NCI-H226 (cell line): ENCODE measurements around the gene VSTM4.

Source experiments
- DNase-seq: peaks from one replicate; pipeline ENCODE4 v3.0.0-alpha.2; 2015

Gene VSTM4

GRCh38 chr10:49037187-49037586 is 78.1 kb downstream of the VSTM4 start:
- DNase-seq = no peak

GRCh38 chr10:49036638-49037037 is 78.7 kb downstream of the VSTM4 start:
- no peak for DNase-seq

GRCh38 chr10:49035920-49036319 is 79.4 kb downstream of the VSTM4 start:
- DNase-seq = no peak

DNA sequence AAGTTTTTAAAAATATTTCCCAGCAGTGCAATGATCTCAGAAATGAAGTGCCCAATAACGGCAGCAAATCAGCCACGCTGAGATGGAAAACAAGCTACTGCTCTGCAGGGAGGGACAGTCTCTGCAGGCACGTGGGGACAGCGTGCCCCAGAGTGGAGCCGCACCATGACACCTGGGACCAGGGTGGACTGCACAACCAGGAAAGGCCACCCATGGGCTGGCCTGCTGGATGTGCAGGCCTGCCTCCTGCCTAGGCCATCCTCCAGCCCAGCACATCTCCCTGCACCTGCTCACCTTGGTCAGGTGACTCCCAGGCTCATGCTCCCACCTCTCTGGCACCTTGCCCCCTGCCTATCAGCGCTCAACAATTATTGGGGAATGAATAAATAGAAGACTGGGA is 80.4 kb downstream of the VSTM4 start:
- no peak for DNase-seq

DNA sequence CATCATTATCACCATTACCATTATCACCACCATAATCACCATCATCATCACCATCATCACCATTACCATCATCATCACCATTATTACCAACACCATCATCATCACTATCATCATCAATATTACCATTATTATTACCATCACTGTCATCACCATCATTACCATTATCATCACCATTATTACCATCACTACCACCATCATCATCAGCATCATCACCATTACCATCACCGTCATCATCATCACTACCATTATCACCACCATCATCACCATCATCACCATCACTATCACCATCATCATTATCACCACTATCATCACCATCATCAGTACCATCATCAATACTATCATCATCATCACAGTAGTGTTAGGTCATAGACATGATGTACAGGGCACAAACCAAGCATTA is 81.4 kb downstream of the VSTM4 start:
- DNase-seq = no peak

- no peak for DNase-seq
Measured at GRCh38 chr10:49029666-49030065, 85.7 kb downstream of the VSTM4 start.

DNA sequence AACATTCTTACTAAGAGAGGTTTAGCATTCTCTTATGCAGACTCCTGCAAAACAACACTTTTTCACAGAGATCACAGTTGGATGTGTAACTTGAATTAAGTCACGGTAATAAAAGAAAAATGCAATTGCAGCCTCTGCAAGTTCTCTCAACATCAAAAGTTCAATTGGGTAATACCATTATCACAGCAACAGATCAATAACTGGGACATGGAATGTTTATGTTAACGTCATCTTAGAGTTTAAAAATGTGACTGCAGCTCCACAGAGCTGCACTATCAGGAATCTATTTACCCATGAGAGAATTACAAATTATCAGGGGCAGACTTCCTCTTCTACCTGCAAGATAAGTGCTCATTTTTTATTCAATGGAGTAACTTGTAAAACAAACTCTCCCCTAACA is 86.7 kb downstream of the VSTM4 start:
- DNase-seq = no peak

DNA sequence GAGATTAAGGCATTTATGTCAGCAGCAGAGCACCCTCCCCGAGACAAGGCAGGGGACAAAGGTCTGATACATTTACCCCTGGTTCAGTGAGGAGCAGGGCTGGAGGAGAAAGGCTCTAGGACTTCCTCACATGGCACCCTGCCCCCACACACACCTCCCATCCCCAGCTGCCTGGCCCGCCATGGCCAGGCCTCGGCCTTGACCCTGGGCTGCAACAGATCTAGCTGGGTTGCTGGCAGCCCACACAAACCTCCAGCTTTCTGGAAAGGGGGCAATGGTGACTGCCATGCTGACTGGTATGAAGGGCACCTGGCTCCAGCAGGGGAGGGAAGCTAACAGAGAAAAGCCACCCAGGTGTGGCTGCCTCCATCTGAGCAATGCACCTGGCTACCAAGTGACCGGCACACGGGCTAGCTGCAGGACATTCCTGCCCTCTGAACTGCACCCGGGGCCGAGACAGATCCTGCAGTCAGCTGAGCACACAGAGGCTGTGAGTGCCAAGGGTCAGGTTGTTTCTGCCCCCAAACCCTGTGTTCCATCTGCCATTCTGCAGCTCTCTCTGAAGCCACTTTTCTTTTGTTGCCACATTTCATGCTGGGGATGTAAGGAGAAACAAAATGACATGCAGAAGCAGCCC is 89.9 kb downstream of the VSTM4 start:
- DNase-seq = no peak

GRCh38 chr10:49024484-49024883 is 90.8 kb downstream of the VSTM4 start:
- no peak for DNase-seq

- DNase-seq = no peak
Measured at GRCh38 chr10:49023752-49024151, 91.6 kb downstream of the VSTM4 start.

GRCh38 chr10:49023071-49023470 is 92.3 kb downstream of the VSTM4 start:
- no peak for DNase-seq

DNA sequence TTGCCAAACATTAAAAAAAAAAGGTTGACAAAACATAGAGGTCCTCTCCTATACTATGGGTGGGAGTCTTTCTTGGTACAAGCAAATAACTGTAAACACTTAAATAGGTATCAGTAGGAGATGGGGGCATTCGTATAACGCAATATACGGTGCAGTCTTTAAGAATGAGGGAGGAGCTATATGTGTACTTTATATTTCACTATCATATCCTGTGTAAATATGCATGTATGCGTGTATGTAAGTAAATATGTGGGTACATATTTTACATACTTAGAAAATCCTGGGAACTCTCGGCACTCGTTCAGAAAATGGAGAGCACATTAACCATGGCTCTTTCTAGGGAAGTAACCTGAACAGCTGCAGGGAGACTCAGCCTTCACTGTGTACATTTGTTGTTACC is 93.6 kb downstream of the VSTM4 start:
- no peak for DNase-seq

DNA sequence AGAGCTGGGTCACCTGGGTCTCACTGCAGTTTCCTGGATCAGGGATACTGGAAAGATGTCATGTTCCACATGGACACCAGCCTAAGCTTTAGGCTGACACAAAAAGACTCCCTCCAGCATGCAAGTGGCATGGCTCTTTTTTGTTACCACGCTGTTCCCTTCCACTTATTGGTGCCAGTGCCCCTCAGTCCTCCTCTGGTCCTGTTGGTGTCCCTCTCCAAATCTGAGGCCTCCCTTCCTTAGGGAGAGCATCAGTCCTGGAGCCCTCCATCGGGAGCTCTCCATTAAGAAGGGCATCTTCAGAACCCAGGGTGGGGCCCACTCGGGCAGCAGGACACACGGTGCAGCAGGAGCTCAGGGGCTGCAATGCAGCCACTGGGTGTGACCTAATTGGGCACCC is 99.6 kb downstream of the VSTM4 start:
- no peak for DNase-seq

DNA sequence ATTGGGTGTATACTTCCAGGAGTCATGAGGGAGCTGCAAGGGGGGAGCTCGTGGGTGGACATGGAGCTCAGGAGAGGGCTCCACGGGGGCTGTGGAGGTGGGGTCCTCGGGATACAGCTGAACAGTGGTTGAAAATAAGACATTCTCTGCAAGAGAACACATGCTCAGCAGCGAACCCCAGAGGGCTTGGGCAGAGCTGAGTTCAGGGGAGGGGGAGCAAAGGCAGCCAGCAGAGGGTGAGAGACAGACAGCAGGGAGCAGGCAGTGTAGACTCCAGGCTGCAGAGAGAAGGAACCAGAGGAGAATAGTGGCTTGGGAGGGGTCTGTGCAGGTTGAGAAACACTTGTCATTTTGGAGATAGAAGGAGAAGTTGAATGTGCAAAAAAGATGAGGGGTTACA is 102.7 kb downstream of the VSTM4 start:
- DNase-seq = no peak

GRCh38 chr10:49011756-49012155 is 103.6 kb downstream of the VSTM4 start:
- no peak for DNase-seq

DNA sequence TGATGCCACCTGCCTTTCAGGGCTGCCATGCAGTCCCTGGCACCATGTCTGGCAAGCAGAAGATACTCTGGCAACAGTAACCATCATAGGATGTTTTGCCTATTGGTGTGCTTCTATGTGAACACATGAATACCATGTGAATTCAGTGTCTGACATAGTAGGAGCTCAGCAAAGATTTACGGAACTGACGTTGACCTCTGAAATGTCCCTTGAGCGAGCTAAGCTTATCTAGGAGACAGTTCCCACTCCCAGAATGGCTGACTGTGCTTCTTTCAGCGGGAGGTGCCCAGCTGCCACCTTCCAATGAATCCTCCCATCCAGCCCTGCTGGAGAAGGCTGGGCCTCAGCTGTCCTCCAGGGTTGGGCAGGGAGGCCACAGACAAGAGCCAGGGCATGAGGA is 104.5 kb downstream of the VSTM4 start:
- DNase-seq = no peak

DNA sequence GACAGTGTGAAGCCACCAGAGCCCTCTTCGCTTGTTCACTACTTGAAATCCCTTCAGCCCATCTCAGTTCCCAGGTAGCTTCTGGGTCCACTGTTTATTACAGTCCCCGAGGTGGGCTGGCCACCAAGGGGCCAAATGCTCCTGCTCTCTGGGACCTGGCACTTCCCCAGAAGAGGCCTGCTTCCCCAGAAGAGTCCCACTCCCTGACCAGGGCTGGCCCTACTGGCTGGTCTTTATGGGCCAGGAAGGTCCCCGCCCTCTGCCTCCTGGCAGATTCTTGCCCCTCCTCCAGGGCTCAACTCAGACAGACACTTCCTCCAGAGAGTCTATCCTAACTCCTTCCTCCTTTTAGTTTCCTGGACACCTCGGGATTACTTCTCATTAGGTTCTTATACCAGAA is 105.0 kb downstream of the VSTM4 start:
- DNase-seq = no peak

DNA sequence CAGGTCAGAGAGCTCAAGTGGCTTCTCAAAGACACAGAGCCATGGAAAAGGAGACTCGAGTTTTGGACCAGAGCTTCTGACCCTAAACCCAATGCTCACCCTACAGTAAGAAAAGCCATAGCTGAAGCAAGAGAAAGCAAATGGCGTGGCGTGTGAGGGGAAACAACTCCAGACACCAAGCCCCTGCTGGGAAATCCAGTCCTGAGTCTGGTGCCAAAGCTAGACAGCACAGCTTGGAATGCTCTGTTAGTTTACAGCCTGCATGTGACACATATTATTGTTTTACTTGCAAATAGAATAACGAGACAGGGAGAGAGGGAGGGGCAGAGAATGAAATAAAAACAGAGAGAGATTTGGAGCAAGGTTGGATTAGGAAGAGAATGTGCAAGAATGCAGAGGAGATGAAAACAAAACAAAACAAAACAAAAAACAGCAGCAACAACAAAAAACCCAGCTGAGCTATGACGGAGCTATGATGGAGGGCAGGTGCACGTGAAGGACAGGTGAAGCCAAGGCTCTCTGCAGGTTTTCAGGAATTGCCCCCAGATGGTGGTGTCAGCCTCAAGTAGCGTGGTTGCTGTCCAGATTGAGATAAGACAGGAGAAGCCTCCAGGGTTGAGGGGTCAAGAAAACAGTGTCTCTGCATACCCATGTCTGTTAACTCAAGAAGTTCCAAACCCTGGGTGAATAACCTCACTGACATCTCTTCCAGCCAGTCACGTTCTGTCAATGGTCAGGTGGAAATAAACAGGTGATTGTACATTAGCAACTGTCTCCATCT is 105.9 kb downstream of the VSTM4 start:
- DNase-seq = no peak

- no peak for DNase-seq
Measured at GRCh38 chr10:49008505-49009198, 106.7 kb downstream of the VSTM4 start.

GRCh38 chr10:49008091-49008490 is 107.2 kb downstream of the VSTM4 start:
- DNase-seq = no peak

DNA sequence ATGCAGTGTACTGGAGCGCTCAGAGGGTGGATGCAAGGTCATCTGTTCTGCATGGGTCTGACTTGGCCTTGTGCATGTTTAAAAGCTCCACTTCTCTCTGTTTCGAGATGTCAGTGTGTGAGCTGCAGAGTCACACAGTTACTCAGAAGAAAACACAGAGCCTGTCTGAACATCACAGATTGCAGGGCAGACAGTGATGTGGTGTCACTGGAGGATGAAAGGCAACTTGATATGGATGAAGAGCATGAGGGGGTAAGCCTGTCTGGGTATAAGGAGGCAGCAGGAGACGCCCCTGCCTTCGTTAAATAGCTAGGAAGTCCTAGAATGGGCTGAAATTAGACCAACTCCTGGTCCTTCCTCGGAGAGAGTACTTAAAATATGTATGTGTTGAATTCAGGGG is 108.2 kb downstream of the VSTM4 start:
- DNase-seq = no peak

- no peak for DNase-seq
Measured at GRCh38 chr10:49005270-49005669, 110.1 kb downstream of the VSTM4 start.

DNA sequence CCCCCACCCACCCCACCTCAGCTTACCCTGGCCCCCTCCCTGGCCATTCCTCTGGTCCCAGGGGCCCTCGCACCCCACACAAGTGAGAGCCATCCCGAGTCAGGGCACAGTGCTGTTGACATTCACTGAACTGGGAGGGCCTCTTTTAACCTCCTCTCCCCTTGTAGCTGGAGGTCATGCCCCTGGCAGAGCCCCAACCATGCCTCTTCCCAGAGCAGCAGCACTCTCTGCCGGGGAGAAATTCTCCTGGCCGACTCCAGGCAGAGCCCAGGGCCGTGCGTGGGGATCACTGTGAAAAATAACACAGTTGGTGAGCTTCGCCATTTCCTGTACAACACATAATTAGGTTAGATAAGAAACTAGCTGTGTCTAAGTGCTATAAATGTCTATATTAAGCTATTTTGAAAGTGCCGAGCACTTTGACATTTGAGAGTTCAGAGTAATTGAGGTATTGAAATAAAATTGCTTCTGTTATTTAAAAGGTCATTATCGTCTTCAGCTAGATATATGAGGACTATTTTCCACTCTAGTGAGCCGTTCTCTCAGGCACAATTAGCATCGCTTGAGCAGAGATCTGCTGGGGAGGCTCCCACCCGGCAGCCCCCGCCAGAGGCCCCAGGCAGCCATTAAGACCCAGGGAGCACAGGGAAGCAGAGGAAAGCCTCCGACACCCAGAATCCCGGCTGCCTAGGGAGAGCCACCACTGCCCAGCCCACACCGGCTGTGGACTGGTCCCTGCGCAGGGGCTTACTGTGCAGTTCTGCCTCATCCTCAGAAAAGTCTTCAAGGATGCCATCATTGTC is 113.3 kb downstream of the VSTM4 start:
- no peak for DNase-seq
